Measurements from ENCODE around the gene PDE4B. TPM values are rescaled to one million over a fixed set of nuclear protein-coding genes. Genes with fewer than 3 reads are reported as not detected.

Gene PDE4B
- total and polyA plus RNA-seq, 7 donors: 1.6 to 17.2 (median 10.7) TPM

DNA sequence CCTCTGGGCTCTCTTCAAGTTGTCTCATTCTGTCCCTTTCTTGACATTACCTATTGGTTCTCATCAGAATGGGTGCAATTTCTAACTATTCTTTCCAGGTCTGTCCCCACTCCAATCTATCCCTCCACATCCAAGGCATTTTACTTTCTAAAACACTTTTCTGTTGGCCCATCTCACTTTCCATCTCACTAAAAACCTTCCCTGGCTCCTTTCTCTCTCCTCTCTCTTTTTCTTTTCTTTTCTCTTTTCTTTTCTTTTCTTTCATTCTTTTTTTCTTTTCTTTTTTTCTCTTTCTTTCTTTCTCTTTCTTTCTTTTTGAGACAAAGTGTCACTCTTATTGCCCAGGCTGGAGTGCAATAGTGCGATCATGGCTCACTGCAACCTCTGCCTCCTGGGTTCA, 462.1 kb downstream of the PDE4B start:
- H3K27me3 ChIP-seq: no peaks in the 10 kb centered on the region
- TF ChIP-seq POLR2AphosphoS5 (IDR thresholded peaks at IDR 0.05) (no peak), CTCF (IDR thresholded peaks at IDR 0.05) (no peak), EP300 (IDR thresholded peaks at IDR 0.05) (no peak), POLR2A (IDR thresholded peaks at IDR 0.05) (no peak)
- no peak overlapping the region for H3K4me3 ChIP-seq
- H3K27ac ChIP-seq: no peak overlapping the region
- H3K36me3 ChIP-seq: no peaks in the 10 kb centered on the region
- DNase-seq: no peak
- intact Hi-C loops (cut with DNase I): loop anchor here (10.0 kb wide), 2 partner anchors 470 to 670 kb away; partner anchors contain the start of genes DNAI4 and MIER1
- WGBS, 2 donors: 98% methylated on average over 1 of the region's 1 CpG
- peaks cover 0 to 20% (median 7%) of the 10 kb centered on the region in 4 donors for H3K4me1 ChIP-seq
- H3K9me3 ChIP-seq: no peaks in the 10 kb centered on the region

- DNase-seq: no peak
- no peaks in the 10 kb centered on the region for H3K36me3 ChIP-seq
- H3K9me3 ChIP-seq: no peaks in the 10 kb centered on the region
- intact Hi-C loops (cut with DNase I): loop anchor here (10.0 kb wide), 2 partner anchors 468 to 668 kb away; partner anchors contain the start of genes DNAI4 and MIER1
- peaks cover 0 to 22% (median 7%) of the 10 kb centered on the region in 4 donors for H3K4me1 ChIP-seq
- TF ChIP-seq EP300 (IDR thresholded peaks at IDR 0.05) (no peak), POLR2AphosphoS5 (IDR thresholded peaks at IDR 0.05) (peak in 3 of 4 donors; percentile 42 to 65 (median 50)), CTCF (IDR thresholded peaks at IDR 0.05) (no peak), POLR2A (IDR thresholded peaks at IDR 0.05) (no peak)
- no peaks in the 10 kb centered on the region for H3K27me3 ChIP-seq
- peak overlapping the region in 2 of 4 donors; percentile 28 to 56 for H3K27ac ChIP-seq
- 68 to 76% methylated on average over 5 of the region's 5 CpGs for WGBS, 2 donors
- H3K4me3 ChIP-seq: no peak overlapping the region
Measured at GRCh38 chr1:66256629-66257572, 464.2 kb downstream of the PDE4B start.

DNA sequence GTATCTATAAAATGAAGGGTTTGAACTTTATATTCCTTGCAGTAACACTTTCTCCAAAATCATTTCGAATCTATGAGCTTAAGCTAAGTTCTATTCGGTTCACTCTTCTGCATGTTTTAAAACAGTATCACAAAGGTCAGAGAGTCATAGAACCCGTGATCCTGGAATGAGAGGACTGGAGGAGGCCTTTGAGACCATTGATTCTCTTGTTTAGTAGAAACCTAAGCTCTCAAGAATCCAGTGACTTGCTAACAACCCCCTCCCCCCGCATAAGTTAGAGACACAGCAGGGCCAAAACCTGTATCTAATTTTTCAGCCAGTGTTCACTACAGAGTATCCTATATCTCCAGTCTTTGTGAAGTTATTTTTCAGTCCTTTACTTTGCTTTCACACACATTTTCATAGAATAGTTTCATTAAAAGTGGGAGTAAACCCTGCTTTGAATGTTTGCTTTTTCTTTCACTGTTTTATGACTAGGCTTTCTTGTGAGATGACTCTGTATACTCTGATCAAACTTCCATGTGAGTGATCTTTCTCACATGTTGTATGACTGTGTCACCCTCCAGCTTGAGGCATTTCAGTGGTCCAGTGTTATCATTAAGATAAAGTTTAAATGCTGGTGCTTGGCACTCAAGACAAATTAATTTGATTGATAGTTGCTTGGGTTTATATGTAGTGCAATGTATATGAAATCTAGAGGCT, 465.9 kb downstream of the PDE4B start:
- no peak overlapping the region for H3K4me3 ChIP-seq
- H3K4me1 ChIP-seq: peaks cover 0 to 30% (median 9%) of the 10 kb centered on the region in 4 donors
- intact Hi-C loops (cut with DNase I): loop anchor here (10.0 kb wide), 2 partner anchors 466 to 666 kb away; partner anchors contain the start of genes DNAI4 and MIER1
- 44 to 73% methylated on average over 4 of the region's 4 CpGs for WGBS, 2 donors
- TF ChIP-seq POLR2AphosphoS5 (IDR thresholded peaks at IDR 0.05): no peak
- no peaks in the 10 kb centered on the region for H3K27me3 ChIP-seq
- no peaks in the 10 kb centered on the region for H3K36me3 ChIP-seq
- no peaks in the 10 kb centered on the region for H3K9me3 ChIP-seq
- DNase-seq: no peak
- no peak overlapping the region for H3K27ac ChIP-seq

GRCh38 chr1:66261364-66261763, 468.7 kb downstream of the PDE4B start:
- no peak for TF ChIP-seq EP300 (IDR thresholded peaks at IDR 0.05)
- TF ChIP-seq POLR2AphosphoS5 (IDR thresholded peaks at IDR 0.05): no peak
- TF ChIP-seq POLR2A (IDR thresholded peaks at IDR 0.05): no peak
- no peak for TF ChIP-seq CTCF (IDR thresholded peaks at IDR 0.05)
- Histone ChIP-seq H3K4me3 (no peak overlapping the region), H3K4me1 (peaks cover 0 to 37% (median 12%) of the 10 kb centered on the region in 4 donors), H3K9me3 (no peaks in the 10 kb centered on the region), H3K36me3 (no peaks in the 10 kb centered on the region), H3K27me3 (no peaks in the 10 kb centered on the region), H3K27ac (no peak overlapping the region)
- no peak for DNase-seq
- intact Hi-C loops (cut with DNase I): no loop called here

Data from sigmoid colon (tissue), 7 donors.